SK-N-SH (cell line): ENCODE measurements around the gene PKDCC. TPM values are rescaled to one million over a fixed set of nuclear protein-coding genes. Genes with fewer than 3 reads are reported as not detected.

Experiments used
- CTCF ChIA-PET: fragments of 300-600, 350-600 bp; formaldehyde crosslinking; extraction: SDS; loops from one replicate; lab custom pipeline; 2021; lab: Yijun Ruan, JAX
- POLR2A ChIA-PET: fragments of 350-600 bp; sonication (Branson Sonifier 250); formaldehyde crosslinking; extraction: SDS; loops from one replicate; lab custom pipeline; 2020; ENCODE audit warnings: antibody characterized with exemption, inconsistent platforms; lab: Yijun Ruan, JAX
- DNase-seq: peaks from one replicate; pipeline ENCODE4 v3.0.0; 2012
- H2AFZ ChIP-seq: fragments of 200-600 bp; sonication (generic); 2 replicates; pipeline ENCODE4 v1.8.1; 2016; ENCODE audit warnings: antibody characterized with exemption, mild to moderate bottlenecking, low read depth
- H3F3A ChIP-seq: fragments of 200-600 bp; sonication (generic); replicated peaks from 2 replicates; pipeline ENCODE3; 2016; ENCODE audit warnings: antibody characterized with exemption, mild to moderate bottlenecking; ENCODE audit not compliant: insufficient read depth
- H3K27ac ChIP-seq, 2 experiments: fragments of 200-500 bp in 1 of 2; fragments of 200-600 bp in 1 of 2; sonication (Bioruptor generic) in 1 of 2; sonication (generic), shearing (Covaris generic) in 1 of 2; 2 replicates each; pipeline versions ENCODE4 v1.5.1 to v1.6.1; 2014 to 2016; ENCODE audit warnings: low read depth in 2 of 2, inconsistent platforms in 1 of 2, low read length in 1 of 2, mild to moderate bottlenecking in 1 of 2, mixed read lengths in 1 of 2
- H3K27me3 ChIP-seq: fragments of 200-600 bp; sonication (generic), shearing (Covaris generic); 2 replicates; pipeline ENCODE4 v1.6.1; 2016; ENCODE audit warnings: mixed run types; ENCODE audit not compliant: insufficient read depth
- H3K36me3 ChIP-seq, 2 experiments: fragments of 200-500 bp in 1 of 2; fragments of 200-600 bp in 1 of 2; sonication (Bioruptor generic) in 1 of 2; sonication (generic) in 1 of 2; replicated peaks in 1 of 2; 2 replicates each; pipeline versions ENCODE3 to v1.5.1; 2014 to 2016; ENCODE audit warnings: low read length in 1 of 2, mild to moderate bottlenecking in 1 of 2; ENCODE audit not compliant: insufficient read depth in 2 of 2, control insufficient read depth in 1 of 2
- H3K4me1 ChIP-seq, 2 experiments: fragments of 200-500 bp in 1 of 2; fragments of 200-600 bp in 1 of 2; sonication (Bioruptor generic) in 1 of 2; sonication (generic), shearing (Covaris generic) in 1 of 2; 2 replicates each; pipeline versions ENCODE4 v1.5.1 to v1.6.1; 2014 to 2016; ENCODE audit warnings: low read depth in 1 of 2, low read length in 1 of 2, mixed run types in 1 of 2; ENCODE audit not compliant: insufficient read depth in 2 of 2, control insufficient read depth in 1 of 2
- H3K4me2 ChIP-seq: fragments of 200-600 bp; sonication (generic), shearing (Covaris generic); 2 replicates; pipeline ENCODE4 v1.6.1; 2017; ENCODE audit warnings: mixed run types
- H3K4me3 ChIP-seq, 2 experiments: fragments of 200-500 bp in 1 of 2; fragments of 200-600 bp in 1 of 2; sonication (Bioruptor generic) in 1 of 2; sonication (generic), shearing (Covaris generic) in 1 of 2; 2 replicates each; pipeline versions ENCODE4 v1.5.1 to v1.8.1; 2014 to 2016; ENCODE audit warnings: low read depth in 2 of 2, inconsistent platforms in 1 of 2, low read length in 1 of 2, mild to moderate bottlenecking in 1 of 2, mixed read lengths in 1 of 2, moderate library complexity in 1 of 2
- H3K79me2 ChIP-seq: fragments of 200-600 bp; sonication (generic); 2 replicates; pipeline ENCODE4 v1.8.1; 2017; ENCODE audit warnings: mild to moderate bottlenecking; ENCODE audit not compliant: insufficient read depth
- H3K9ac ChIP-seq: fragments of 200-600 bp; sonication (generic); 2 replicates; pipeline ENCODE4 v1.6.1; 2017; ENCODE audit warnings: mixed run types
- H3K9me2 ChIP-seq: fragments of 200-600 bp; sonication (generic); 2 replicates; pipeline ENCODE4 v1.6.1; 2017; ENCODE audit warnings: mixed run types
- H3K9me3 ChIP-seq: fragments of 200-600 bp; sonication (generic); 2 replicates; pipeline ENCODE4 v1.6.1; 2017; ENCODE audit warnings: mixed run types, mild to moderate bottlenecking, moderate library complexity
- H4K20me1 ChIP-seq: fragments of 200-600 bp; sonication (generic); 2 replicates; pipeline ENCODE4 v1.6.1; 2017; ENCODE audit warnings: mild to moderate bottlenecking, mixed run types; ENCODE audit not compliant: insufficient read depth
- CHD2 ChIP-seq: fragments of 150-350 bp; IDR thresholded peaks from 2 replicates; pipeline ENCODE4 v1.6.1; 2018; ENCODE audit warnings: low read length; ENCODE audit not compliant: partially characterized antibody
- EZH2phosphoT487 ChIP-seq: fragments of 200-600 bp; sonication (generic); IDR thresholded peaks from 2 replicates; pipeline ENCODE4 v1.6.1; 2017; ENCODE audit warnings: low read depth, mixed run types, mild to moderate bottlenecking, antibody characterized with exemption, moderate library complexity, borderline replicate concordance
- FOXM1 ChIP-seq: IDR thresholded peaks from 2 replicates; pipeline ENCODE4 v1.4.0; 2012; ENCODE audit warnings: low read depth, mild to moderate bottlenecking
- GABPA ChIP-seq: IDR thresholded peaks from 2 replicates; pipeline ENCODE4 v1.4.0; 2012; ENCODE audit warnings: low read depth, mild to moderate bottlenecking
- JUND ChIP-seq: IDR thresholded peaks from 2 replicates; pipeline ENCODE4 v1.4.0; 2012
- MXI1 ChIP-seq: IDR thresholded peaks from 2 replicates; pipeline ENCODE4 v1.6.1; 2012; ENCODE audit warnings: mild to moderate bottlenecking, low read depth, low read length, improper control_type of control experiment
- NFIC ChIP-seq: IDR thresholded peaks from 2 replicates; pipeline ENCODE4 v1.4.0; 2012; ENCODE audit warnings: borderline replicate concordance
- NRF1 ChIP-seq: IDR thresholded peaks from 2 replicates; pipeline ENCODE4 v1.6.1; 2012; ENCODE audit warnings: low read depth, mild to moderate bottlenecking, low read length
- PBX3 ChIP-seq: IDR thresholded peaks from 2 replicates; pipeline ENCODE4; 2012
- POLR2AphosphoS5 ChIP-seq: IDR thresholded peaks from 2 replicates; pipeline ENCODE4 v1.6.1; 2012; ENCODE audit warnings: low read depth, low read length
- RAD21 ChIP-seq: IDR thresholded peaks from 2 replicates; pipeline ENCODE4 v1.6.1; 2012; ENCODE audit warnings: mild to moderate bottlenecking, low read length
- REST ChIP-seq: IDR thresholded peaks from 2 replicates; pipeline ENCODE4 v1.6.1; 2012; ENCODE audit warnings: mild to moderate bottlenecking, low read depth, low read length, moderate library complexity
- RXRA ChIP-seq: IDR thresholded peaks from 2 replicates; pipeline ENCODE4 v1.4.0; 2012; ENCODE audit warnings: low read depth, mild to moderate bottlenecking, borderline replicate concordance
- SIN3A ChIP-seq: IDR thresholded peaks from 2 replicates; pipeline ENCODE4 v1.6.1; 2012; ENCODE audit warnings: low read depth, mild to moderate bottlenecking, low read length, moderate library complexity, borderline replicate concordance
- TEAD4 ChIP-seq: IDR thresholded peaks from 2 replicates; pipeline ENCODE4 v1.4.0; 2012; ENCODE audit warnings: mild to moderate bottlenecking, borderline replicate concordance; ENCODE audit not compliant: insufficient read depth
- ZBTB33 ChIP-seq: IDR thresholded peaks from 2 replicates; pipeline ENCODE4 v1.4.0; 2012; ENCODE audit warnings: low read depth, borderline replicate concordance
- WGBS: methylation state at CpG from one replicate; pipeline ENCODE4 v1.1.6; 2017; ENCODE audit warnings: low lambda C conversion rate; 5-methylcytosine and 5-hydroxymethylcytosine counted together
- polyA plus RNA-seq, 3 experiments: library from polyadenylated mRNA; depleted of rRNA; stranded (reverse); fragments of >200 nt; gene quantifications; 2 replicates each; pipeline ENCODE4 v1.2.3, GENCODE V29; 2012

Gene PKDCC
- polyA plus RNA-seq, 1 of the 3 experiments (the other 2 are of a cell fraction), result 16.0 TPM

- no peaks in the 10 kb centered on the region for H3F3A ChIP-seq
- no peak overlapping the region for H2AFZ ChIP-seq
- no peaks in the 10 kb centered on the region for H4K20me1 ChIP-seq
- ChIA-PET POLR2A (interaction anchor here (2.1 kb wide), 1 partner anchor 10 kb away, joined by 8 read pairs; no protein-coding TSS in a partner anchor), CTCF (interaction anchor here (0.8 to 1.9 kb wide), 8 partner anchors 10 to 178 kb away, joined by 3 to 8 read pairs (median 4); no protein-coding TSS in a partner anchor)
- H3K9ac ChIP-seq, result no peak overlapping the region
- no peaks in the 10 kb centered on the region for H3K79me2 ChIP-seq
- no peak overlapping the region for H3K27ac ChIP-seq
- no peak for TF ChIP-seq MXI1
- TF ChIP-seq EZH2phosphoT487, result no peak
- no peak for TF ChIP-seq FOXM1
- TF ChIP-seq POLR2AphosphoS5, result no peak
- TF ChIP-seq RXRA, result no peak
- TF ChIP-seq TEAD4, result no peak
- no peak for TF ChIP-seq JUND
- TF ChIP-seq CHD2, result no peak
- no peak for TF ChIP-seq GABPA
- TF ChIP-seq ZBTB33, result no peak
- TF ChIP-seq NRF1, result no peak
- no peak for TF ChIP-seq NFIC
- TF ChIP-seq SIN3A, result no peak
- TF ChIP-seq REST, result no peak
- TF ChIP-seq RAD21, result no peak
- no peak for TF ChIP-seq PBX3
- DNase-seq, result no peak
- no peak overlapping the region for H3K4me2 ChIP-seq
- H3K4me1 ChIP-seq, result peaks cover 16 to 18% of the 10 kb centered on the region in 2 experiments; a peak in 3 of 4 replicates
- no peaks in the 10 kb centered on the region for H3K9me3 ChIP-seq
- H3K36me3 ChIP-seq, result no peaks in the 10 kb centered on the region
- H3K9me2 ChIP-seq, result no peaks in the 10 kb centered on the region
- H3K4me3 ChIP-seq, result no peak overlapping the region
- WGBS, result 79% methylated on average over 4 of the region's 4 CpGs
- H3K27me3 ChIP-seq, result no peaks in the 10 kb centered on the region
Observed at GRCh38 chr2:42031281-42032223, 16.3 kb upstream of the PKDCC start.
